Breast epithelium (tissue), 4 donors: ENCODE data around the gene TBC1D14. TPM values are rescaled to one million over a fixed set of nuclear protein-coding genes. Genes with fewer than 3 reads are reported as not detected.
"Not testable (repeated sequence)": the region's sequence is repeated elsewhere in the genome, so short reads cannot be mapped to it uniquely, and the experiment has no call there.

ENCODE experiments used
- DNase-seq, 2 donors: peaks; one replicate each; pipeline ENCODE4 v3.0.0-alpha.2; 2019; ENCODE audit warnings: low spot score in 2 of 2
- H3K27ac ChIP-seq, 2 donors: fragments of 200-600 bp; sonication (generic) in 1 of 2; one replicate each; pipeline ENCODE4 v1.5.1; 2016 to 2019; ENCODE audit warnings: mild to moderate bottlenecking in 1 of 2
- H3K27me3 ChIP-seq, 2 donors: fragments of 200-600 bp; sonication (generic) in 1 of 2; one replicate each; pipeline versions ENCODE4 v1.5.1 to v1.6.0; 2017 to 2019; ENCODE audit warnings: control low read depth in 1 of 2, mild to moderate bottlenecking in 1 of 2
- H3K36me3 ChIP-seq: fragments of 200-600 bp; one replicate; pipeline ENCODE4 v1.5.1; 2019
- H3K4me1 ChIP-seq, 2 donors: fragments of 200-600 bp; sonication (generic); one replicate each; pipeline ENCODE4 v1.5.1; 2016 to 2019; ENCODE audit warnings: control low read depth in 1 of 2
- H3K4me3 ChIP-seq, 3 donors: fragments of 200-600 bp; sonication (generic); 1 replicate in 2 of 3; 2 replicates in 1 of 3; pipeline ENCODE4 v1.5.1; 2016 to 2019; ENCODE audit warnings: mild to moderate bottlenecking in 3 of 3, moderate library complexity in 2 of 3
- H3K9me3 ChIP-seq, 2 donors: fragments of 200-600 bp; sonication (generic) in 1 of 2; one replicate each; pipeline ENCODE4 v1.5.1; 2016 to 2019; ENCODE audit warnings: control low read depth in 1 of 2
- POLR2A ChIP-seq: fragments of 450-650 bp; IDR thresholded peaks from one replicate; pipeline ENCODE4 v1.6.1; 2016; ENCODE audit warnings: antibody characterized with exemption, mild to moderate bottlenecking, moderate library complexity
- POLR2AphosphoS5 ChIP-seq, 3 donors: sonication (generic); formaldehyde crosslinking; IDR thresholded peaks; one replicate each; pipeline ENCODE4 v1.6.1; 2017; ENCODE audit warnings: antibody characterized with exemption in 3 of 3
- intact Hi-C: fragments of 100-400 bp; cut with DNase I; formaldehyde crosslinking; loops from one replicate; pipeline ENCODE4 v1.15.1; 2023; ENCODE audit warnings: low total_unique reads
- total RNA-seq, 3 donors: library from RNA; depleted of rRNA; stranded (reverse); fragments of >200 nt; gene quantifications; one replicate each; pipeline ENCODE4 v1.1.0, GENCODE V29; 2016
- TF ChIP-seq, protein P1 (sequence below), 3 donors: fragments of 450-650 bp; IDR thresholded peaks; one replicate each; pipeline ENCODE4 v1.5.1; 2016 to 2017; ENCODE audit warnings: antibody characterized with exemption in 3 of 3, mild to moderate bottlenecking in 3 of 3, moderate library complexity in 3 of 3

The TBC1D14 gene
- total RNA-seq, 3 donors from 2014 or later: 48.5 to 57.3 (median 48.7) TPM

DNA sequence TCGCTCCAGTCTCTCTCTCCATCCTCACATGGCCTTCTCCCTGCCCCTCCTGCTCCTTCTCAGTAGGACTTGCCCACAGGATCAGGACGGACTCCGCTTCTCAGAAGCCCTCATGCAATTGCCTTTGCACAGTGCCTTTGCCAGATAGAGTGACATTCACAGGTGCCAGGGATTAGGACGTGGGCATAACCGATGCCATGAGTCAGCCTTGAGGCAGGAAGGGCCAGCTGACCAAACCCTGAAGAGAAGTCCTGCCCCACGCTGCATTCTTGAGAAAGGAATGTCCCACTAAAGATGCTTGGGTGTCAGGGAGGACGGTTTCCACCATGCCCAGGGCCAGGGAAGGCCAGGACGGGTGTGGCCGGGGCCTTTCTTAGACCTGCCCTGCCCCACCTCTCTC is 164.8 kb downstream of the TBC1D14 start:
- TF ChIP-seq, protein P1, sequence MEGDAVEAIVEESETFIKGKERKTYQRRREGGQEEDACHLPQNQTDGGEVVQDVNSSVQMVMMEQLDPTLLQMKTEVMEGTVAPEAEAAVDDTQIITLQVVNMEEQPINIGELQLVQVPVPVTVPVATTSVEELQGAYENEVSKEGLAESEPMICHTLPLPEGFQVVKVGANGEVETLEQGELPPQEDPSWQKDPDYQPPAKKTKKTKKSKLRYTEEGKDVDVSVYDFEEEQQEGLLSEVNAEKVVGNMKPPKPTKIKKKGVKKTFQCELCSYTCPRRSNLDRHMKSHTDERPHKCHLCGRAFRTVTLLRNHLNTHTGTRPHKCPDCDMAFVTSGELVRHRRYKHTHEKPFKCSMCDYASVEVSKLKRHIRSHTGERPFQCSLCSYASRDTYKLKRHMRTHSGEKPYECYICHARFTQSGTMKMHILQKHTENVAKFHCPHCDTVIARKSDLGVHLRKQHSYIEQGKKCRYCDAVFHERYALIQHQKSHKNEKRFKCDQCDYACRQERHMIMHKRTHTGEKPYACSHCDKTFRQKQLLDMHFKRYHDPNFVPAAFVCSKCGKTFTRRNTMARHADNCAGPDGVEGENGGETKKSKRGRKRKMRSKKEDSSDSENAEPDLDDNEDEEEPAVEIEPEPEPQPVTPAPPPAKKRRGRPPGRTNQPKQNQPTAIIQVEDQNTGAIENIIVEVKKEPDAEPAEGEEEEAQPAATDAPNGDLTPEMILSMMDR (IDR thresholded peaks at IDR 0.05): no peak
- no peak for TF ChIP-seq POLR2A
- TF ChIP-seq POLR2AphosphoS5 (IDR thresholded peaks at IDR 0.05): no peak
- Histone ChIP-seq H3K36me3 (no peaks in the 10 kb centered on the region), H3K4me3 (no peak overlapping the region), H3K27ac (no peak overlapping the region), H3K9me3 (no peaks in the 10 kb centered on the region), H3K4me1 (no peaks in the 10 kb centered on the region), H3K27me3 (no peaks in the 10 kb centered on the region)
- intact Hi-C loops: loop anchor here (10.0 kb wide), 1 partner anchor 730 kb away; no protein-coding TSS in a partner anchor
- DNase-seq: no peak

DNA sequence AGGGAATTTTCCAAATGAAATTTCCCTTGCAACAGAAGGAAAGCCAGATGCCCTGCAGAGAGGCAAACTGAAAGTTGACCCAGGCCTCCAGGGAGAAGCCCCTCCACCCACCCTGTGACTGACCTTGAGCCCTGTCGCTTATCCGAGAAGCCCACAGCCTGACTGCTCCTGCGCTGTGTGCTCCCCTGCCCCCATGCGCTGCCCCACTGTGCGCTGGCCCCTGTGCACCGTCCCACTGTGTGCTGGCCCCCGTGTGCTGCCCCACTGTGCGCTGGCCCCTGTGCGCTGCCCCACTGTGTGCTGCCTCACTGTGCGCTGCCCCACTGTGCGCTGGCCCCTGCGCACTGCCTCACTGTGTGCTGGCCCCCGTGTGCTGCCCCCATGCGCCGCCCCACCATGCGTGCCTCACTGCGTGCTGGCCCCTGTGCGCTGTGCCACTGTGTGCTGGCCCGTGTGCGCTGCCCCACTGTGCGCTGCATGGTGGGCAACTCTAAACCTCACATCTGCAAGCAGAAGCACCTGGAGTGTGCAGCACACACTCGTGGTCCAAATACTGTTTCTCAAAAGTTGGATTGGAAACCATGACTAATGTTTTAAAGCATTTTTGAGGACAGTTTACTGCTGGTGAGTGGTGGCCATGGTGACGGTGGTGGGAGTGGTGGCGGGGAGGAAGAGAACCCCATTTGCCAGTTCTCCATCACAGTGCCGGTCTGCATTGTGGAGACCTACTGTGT is 166.5 kb downstream of the TBC1D14 start:
- Histone ChIP-seq H3K9me3 (peaks cover 0 to 4% of the 10 kb centered on the region in 2 donors), H3K4me3 (no peak overlapping the region), H3K27ac (no peak overlapping the region), H3K27me3 (no peaks in the 10 kb centered on the region), H3K36me3 (no peaks in the 10 kb centered on the region), H3K4me1 (no peaks in the 10 kb centered on the region)
- DNase-seq: no peak
- no peak for TF ChIP-seq POLR2A
- no peak for TF ChIP-seq POLR2AphosphoS5 (IDR thresholded peaks at IDR 0.05)
- TF ChIP-seq, protein P1 (IDR thresholded peaks at IDR 0.05): no peak
- intact Hi-C loops: loop anchor here (10.0 kb wide), 1 partner anchor 729 kb away; no protein-coding TSS in a partner anchor

DNA sequence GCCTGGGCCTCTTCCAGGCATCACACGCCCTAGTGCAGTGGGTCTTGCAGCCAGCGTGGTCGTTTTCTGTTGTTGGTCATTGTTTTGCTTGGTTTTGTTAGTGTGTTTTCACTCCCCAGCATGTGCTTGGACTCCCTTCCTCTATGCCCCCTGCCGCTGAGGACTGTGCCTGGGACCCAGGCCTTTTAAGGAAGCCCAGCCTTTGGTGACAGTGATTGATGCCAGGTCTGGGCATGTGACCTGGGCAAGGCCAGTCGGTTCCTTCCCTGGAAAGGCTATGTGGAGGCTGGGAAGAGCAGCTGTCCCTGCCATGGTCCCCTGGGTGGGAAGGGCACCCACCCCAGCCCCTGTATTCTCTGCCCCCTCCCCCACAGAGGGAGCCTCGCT is 167.1 kb downstream of the TBC1D14 start:
- no peak for DNase-seq
- no peaks in the 10 kb centered on the region for H3K4me1 ChIP-seq
- no peaks in the 10 kb centered on the region for H3K27me3 ChIP-seq
- no peaks in the 10 kb centered on the region for H3K36me3 ChIP-seq
- H3K27ac ChIP-seq: no peak overlapping the region
- peaks cover 0 to 4% of the 10 kb centered on the region in 2 donors for H3K9me3 ChIP-seq
- intact Hi-C loops: loop anchor here (10.0 kb wide), 1 partner anchor 728 kb away; no protein-coding TSS in a partner anchor
- H3K4me3 ChIP-seq: no peak overlapping the region
- TF ChIP-seq, protein P1 (IDR thresholded peaks at IDR 0.05): no peak
- TF ChIP-seq POLR2A: no peak

DNA sequence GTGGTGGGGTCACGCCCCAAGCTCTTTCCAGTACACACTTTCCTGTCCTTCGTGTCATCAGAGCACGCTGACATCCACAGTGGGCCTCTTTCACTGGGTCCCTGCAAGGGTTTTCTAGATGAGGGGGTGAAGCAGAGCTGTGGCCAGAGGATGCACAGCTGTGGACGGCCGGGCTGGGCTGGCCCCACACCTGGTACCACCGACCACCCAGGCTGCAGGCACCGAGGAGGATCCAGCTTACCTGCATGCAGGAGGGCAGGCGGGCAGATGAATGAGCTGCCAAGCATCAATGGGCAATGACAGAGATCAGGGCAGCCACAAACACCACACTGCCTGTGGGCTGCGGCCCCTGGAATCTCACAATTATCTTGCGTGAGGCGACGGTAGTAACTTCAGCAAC is 167.7 kb downstream of the TBC1D14 start:
- no peaks in the 10 kb centered on the region for H3K36me3 ChIP-seq
- H3K4me1 ChIP-seq: no peaks in the 10 kb centered on the region
- intact Hi-C loops: loop anchor here (10.0 kb wide), 1 partner anchor 727 kb away; no protein-coding TSS in a partner anchor
- peaks cover 0 to 4% of the 10 kb centered on the region in 2 donors for H3K9me3 ChIP-seq
- H3K27me3 ChIP-seq: no peaks in the 10 kb centered on the region
- TF ChIP-seq POLR2AphosphoS5 (IDR thresholded peaks at IDR 0.05): no peak
- no peak for TF ChIP-seq POLR2A
- TF ChIP-seq, protein P1 (IDR thresholded peaks at IDR 0.05): no peak
- DNase-seq: no peak
- no peak overlapping the region for H3K4me3 ChIP-seq
- no peak overlapping the region for H3K27ac ChIP-seq

DNA sequence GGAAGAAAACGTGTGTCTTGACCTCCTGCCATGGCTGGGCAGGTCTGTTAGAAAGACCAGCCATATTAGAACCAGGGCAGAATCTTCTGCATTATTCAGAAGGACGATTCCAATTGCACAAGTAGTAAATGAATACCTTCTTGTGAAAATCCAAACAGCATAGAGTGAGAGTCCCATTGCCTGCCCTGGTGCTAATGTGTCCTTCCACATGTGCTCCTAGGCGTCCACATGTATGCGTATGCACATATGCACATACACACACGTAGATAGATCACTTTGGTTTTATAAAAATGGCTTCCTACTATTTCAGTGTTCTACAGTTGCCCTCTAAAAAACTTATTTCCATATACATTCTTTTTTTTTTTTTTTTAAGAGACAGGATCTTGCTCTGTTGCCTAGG is 168.4 kb downstream of the TBC1D14 start:
- H3K27me3 ChIP-seq: no peaks in the 10 kb centered on the region
- no peak for DNase-seq
- TF ChIP-seq, protein P1 (IDR thresholded peaks at IDR 0.05): no peak
- TF ChIP-seq POLR2A (no peak), POLR2AphosphoS5 (IDR thresholded peaks at IDR 0.05) (no peak)
- intact Hi-C loops: loop anchor here (10.0 kb wide), 1 partner anchor 727 kb away; no protein-coding TSS in a partner anchor
- no peaks in the 10 kb centered on the region for H3K4me1 ChIP-seq
- H3K9me3 ChIP-seq: peaks cover 0 to 4% of the 10 kb centered on the region in 2 donors
- H3K36me3 ChIP-seq: no peaks in the 10 kb centered on the region
- H3K27ac ChIP-seq: no peak overlapping the region
- no peak overlapping the region for H3K4me3 ChIP-seq

DNA sequence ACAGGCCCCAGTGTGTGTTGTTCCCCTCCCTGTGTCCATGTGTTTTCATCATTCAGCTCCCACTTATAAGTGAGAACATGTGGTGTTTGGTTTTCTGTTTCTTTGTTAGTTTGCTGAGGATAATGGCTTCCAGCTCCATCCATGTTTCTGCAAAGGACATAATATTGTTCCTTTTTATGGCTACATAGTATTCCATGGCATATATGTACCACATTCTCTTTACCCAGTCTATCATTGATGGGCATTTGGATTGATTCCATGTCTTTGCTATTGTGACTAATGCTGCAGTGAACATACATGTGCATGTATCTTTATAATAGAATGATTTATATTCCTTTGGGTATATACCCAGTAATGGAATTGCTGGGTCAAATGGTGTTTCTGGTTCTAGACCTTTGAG is 169.9 kb downstream of the TBC1D14 start:
- H3K4me3 ChIP-seq, H3K27ac ChIP-seq, DNase-seq, H3K4me1 ChIP-seq, H3K27me3 ChIP-seq, H3K9me3 ChIP-seq, H3K36me3 ChIP-seq: not testable (repeated sequence)
- intact Hi-C loops: loop anchor here (10.0 kb wide), 1 partner anchor 725 kb away; no protein-coding TSS in a partner anchor

DNA sequence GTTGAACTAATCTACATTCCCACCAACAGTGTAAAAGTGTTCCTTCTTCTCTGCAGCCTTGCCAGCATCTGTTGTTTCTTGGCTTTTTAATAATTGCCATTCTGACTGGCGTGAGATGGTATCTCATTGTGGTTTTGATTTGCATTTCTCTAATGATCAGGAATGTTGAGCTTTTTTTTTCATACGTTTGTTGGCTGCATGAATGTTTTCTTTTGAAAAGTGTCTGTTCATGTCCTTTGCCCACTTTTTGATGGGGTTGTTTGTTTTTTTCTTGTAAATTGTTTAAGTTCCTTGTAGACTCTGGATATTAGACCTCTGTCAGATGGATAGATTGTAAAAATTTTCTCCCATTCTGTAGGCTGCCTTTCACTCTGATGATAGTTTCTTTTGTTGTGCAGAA is 170.3 kb downstream of the TBC1D14 start:
- not testable (repeated sequence) for H3K36me3 ChIP-seq, H3K4me1 ChIP-seq, DNase-seq, H3K27me3 ChIP-seq, H3K27ac ChIP-seq, H3K4me3 ChIP-seq, H3K9me3 ChIP-seq
- intact Hi-C loops: loop anchor here (10.0 kb wide), 1 partner anchor 725 kb away; no protein-coding TSS in a partner anchor
